Measurements from ENCODE around the gene KRTAP10-7. TPM values are rescaled to one million over a fixed set of nuclear protein-coding genes. Genes with fewer than 3 reads are reported as not detected.

KRTAP10-7 gene
- total RNA-seq, 4 donors from 2014 or later, result not detected

DNA sequence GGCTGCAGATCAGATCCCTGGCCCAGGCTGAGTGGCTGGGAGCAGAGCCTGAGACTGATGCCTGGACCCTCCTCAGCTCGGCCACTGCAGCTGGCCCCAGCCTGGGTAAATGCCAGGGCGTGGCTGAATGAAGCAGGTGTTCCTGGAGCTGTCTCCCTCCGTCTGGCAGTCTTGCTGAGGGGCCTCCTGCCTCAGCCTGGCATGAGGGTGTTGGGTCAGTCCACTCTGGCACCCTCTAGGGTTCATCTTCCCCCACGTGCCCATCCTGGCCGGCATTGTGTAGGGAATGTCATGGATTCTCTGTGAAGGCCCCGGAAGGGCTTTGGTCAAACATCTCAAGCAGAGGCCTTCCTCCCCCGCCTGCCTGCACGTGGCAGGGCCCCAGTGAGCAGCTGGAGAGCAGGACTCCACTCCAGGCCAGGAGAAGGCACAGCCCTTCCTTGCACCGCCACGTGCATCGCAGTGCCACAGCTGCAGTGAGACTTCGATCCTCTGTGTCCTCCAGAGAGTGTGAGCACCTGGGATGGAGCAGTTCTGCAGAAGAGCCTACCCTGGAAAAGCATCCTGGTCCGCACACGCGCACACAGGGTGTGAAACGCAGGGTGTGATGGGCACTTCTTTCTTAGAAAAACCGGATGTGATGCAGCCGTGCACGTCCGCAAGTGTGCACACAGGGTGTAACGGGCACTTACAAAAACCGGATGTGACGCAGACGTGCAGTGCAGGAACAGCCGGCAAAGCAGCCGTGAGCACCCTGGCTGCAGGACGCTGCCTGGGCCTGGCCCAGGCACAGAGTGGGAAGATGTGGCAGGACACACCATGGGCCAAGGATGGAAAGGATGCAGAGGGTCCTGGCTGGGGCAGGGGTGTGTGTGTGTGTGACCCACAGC, 31.5 kb upstream of the KRTAP10-7 start:
- no peaks in the 10 kb centered on the region for H3K27me3 ChIP-seq
- intact Hi-C loops (cut with DNase I; ENCODE audit: low total_unique reads), result no loop called here
- H3K4me3 ChIP-seq, result no peak overlapping the region
- no peaks in the 10 kb centered on the region for H3K4me1 ChIP-seq
- no peak for TF ChIP-seq POLR2A (IDR thresholded peaks at IDR 0.05)
- TF ChIP-seq, protein P1, sequence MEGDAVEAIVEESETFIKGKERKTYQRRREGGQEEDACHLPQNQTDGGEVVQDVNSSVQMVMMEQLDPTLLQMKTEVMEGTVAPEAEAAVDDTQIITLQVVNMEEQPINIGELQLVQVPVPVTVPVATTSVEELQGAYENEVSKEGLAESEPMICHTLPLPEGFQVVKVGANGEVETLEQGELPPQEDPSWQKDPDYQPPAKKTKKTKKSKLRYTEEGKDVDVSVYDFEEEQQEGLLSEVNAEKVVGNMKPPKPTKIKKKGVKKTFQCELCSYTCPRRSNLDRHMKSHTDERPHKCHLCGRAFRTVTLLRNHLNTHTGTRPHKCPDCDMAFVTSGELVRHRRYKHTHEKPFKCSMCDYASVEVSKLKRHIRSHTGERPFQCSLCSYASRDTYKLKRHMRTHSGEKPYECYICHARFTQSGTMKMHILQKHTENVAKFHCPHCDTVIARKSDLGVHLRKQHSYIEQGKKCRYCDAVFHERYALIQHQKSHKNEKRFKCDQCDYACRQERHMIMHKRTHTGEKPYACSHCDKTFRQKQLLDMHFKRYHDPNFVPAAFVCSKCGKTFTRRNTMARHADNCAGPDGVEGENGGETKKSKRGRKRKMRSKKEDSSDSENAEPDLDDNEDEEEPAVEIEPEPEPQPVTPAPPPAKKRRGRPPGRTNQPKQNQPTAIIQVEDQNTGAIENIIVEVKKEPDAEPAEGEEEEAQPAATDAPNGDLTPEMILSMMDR (IDR thresholded peaks at IDR 0.05), result no peak
- H3K36me3 ChIP-seq, result no peaks in the 10 kb centered on the region
- DNase-seq, result no peak
- no peaks in the 10 kb centered on the region for H3K9me3 ChIP-seq
- H3K27ac ChIP-seq, result no peak overlapping the region

DNA sequence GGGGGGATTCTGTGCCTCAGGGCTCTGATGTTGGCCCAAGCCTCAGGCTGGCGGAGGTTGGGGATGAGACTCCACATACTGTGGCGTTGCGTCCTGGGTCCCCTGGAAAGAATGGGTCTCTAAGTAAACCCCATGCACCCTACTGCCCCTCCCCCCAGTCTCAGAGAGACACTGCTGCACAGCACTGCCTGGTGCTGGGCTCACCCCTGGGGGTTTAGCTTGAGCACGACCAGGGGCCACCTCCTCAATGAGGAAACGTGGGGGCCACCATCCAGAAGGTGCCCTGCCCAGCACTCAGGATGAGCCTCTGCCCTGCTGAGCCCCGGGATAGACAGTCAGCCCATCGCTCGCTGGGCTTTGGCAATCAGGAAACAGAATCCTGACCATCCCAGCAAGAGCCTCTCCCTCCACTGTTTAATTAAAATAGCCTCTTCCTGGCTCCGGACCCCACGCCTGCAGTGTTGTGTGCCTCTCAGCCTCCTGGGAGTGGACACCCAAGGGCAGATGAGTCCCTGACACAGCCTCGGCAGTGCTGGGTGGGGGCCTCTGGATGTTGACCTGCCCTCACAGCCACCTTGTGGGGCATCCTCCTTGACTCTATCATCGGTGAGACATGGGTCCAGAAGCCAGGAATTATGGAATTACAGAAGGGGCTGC, 30.4 kb upstream of the KRTAP10-7 start:
- H3K4me1 ChIP-seq, result no peaks in the 10 kb centered on the region
- H3K36me3 ChIP-seq, result no peaks in the 10 kb centered on the region
- intact Hi-C loops (cut with DNase I; ENCODE audit: low total_unique reads), result no loop called here
- no peak for DNase-seq
- no peak overlapping the region for H3K27ac ChIP-seq
- TF ChIP-seq, protein P1 (IDR thresholded peaks at IDR 0.05), result no peak
- no peak for TF ChIP-seq POLR2A (IDR thresholded peaks at IDR 0.05)
- no peaks in the 10 kb centered on the region for H3K9me3 ChIP-seq
- H3K4me3 ChIP-seq, result no peak overlapping the region
- H3K27me3 ChIP-seq, result no peaks in the 10 kb centered on the region

DNA sequence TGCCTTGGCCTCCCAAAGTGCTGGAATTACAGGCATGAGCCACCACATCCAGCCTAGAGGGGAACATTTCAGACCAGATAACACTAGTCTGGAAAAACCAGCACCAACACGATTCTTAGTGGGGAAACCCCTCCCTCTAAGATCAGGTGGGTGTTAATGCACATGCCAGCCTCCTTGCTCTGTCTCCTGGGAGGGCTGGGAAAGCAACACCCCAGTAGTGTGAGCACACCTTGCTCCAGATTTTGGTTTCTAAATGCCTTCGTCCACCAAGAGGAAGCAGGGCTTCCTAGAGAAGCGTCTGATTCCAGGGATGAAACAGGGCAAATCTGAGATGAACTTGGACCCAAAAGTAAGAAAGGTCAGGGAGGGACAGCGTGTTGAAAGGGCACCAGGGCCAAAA, 29.1 kb upstream of the KRTAP10-7 start:
- intact Hi-C loops (cut with DNase I; ENCODE audit: low total_unique reads), result no loop called here
- no peak overlapping the region for H3K27ac ChIP-seq
- no peaks in the 10 kb centered on the region for H3K4me1 ChIP-seq
- no peak for TF ChIP-seq POLR2A (IDR thresholded peaks at IDR 0.05)
- TF ChIP-seq, protein P1 (IDR thresholded peaks at IDR 0.05), result no peak
- DNase-seq, result no peak
- no peaks in the 10 kb centered on the region for H3K9me3 ChIP-seq
- no peaks in the 10 kb centered on the region for H3K36me3 ChIP-seq
- no peaks in the 10 kb centered on the region for H3K27me3 ChIP-seq
- H3K4me3 ChIP-seq, result no peak overlapping the region

DNA sequence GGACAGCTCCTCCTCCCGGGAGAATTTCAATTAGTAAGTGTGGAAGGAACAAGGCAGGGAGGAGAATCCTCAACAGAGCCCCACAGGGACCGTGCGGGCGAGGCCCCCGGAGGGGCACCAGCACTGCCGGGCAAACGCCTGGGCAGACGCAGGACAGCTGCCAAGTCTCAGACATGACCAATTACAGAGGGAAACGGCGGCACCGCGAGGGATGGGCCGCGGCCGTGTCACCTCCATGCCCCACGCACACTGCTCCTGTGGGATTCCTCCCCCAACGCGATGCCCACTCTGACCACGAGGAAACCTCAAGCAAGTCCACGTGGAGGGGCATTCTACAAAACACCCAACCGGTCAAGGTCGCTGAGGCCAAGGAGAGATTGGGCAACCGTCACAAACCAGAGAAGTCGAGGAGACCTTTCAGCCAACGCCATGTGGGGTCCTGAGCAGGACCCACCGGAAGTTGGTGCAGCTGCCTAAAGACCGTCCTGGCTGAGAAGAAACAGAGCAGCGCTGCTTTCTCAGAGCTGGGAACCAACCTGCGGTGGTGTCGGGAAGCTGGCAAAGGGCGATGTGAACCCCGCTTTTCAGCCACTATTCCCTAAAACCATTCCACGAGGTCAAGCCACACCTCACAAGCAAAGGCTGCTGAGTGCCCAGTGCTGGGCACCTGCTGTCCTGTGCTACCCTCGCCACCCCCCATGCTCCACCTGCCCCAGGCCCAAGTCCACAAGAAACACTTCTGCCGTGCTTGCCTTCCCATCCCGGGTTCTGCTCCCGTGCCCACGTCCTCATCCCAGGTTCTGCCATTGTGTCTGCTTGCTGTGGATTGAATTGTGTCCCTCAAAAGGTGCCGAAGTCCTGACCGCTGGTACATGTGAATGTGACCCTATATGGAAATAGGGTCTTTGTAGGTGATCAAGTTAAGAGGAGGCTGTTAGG, 28.3 kb upstream of the KRTAP10-7 start:
- Histone ChIP-seq H3K27ac (no peak overlapping the region), H3K36me3 (no peaks in the 10 kb centered on the region), H3K27me3 (no peaks in the 10 kb centered on the region), H3K4me1 (no peaks in the 10 kb centered on the region), H3K9me3 (no peaks in the 10 kb centered on the region), H3K4me3 (no peak overlapping the region)
- intact Hi-C loops (cut with DNase I; ENCODE audit: low total_unique reads), result no loop called here
- DNase-seq, result no peak
- no peak for TF ChIP-seq POLR2A (IDR thresholded peaks at IDR 0.05)
- TF ChIP-seq, protein P1 (IDR thresholded peaks at IDR 0.05), result no peak

Data from uterus (tissue), 4 donors.